NCI-H2081 treated with DMSO at 0.1 percent for 48 hours (cell line): ENCODE measurements around the gene LRRC18.

Experiments
- DNase-seq: peaks from one replicate; lab custom pipeline; 2025; lab: John Stamatoyannopoulos, UW

The LRRC18 gene

GRCh38 chr10:48907730-48908129, 31.9 kb downstream of the LRRC18 start:
- no peak for DNase-seq

GRCh38 chr10:48906841-48907240, 32.8 kb downstream of the LRRC18 start:
- no peak for DNase-seq

- no peak for DNase-seq
Observed at GRCh38 chr10:48905311-48905710, 34.3 kb downstream of the LRRC18 start.

GRCh38 chr10:48904861-48905260, 34.8 kb downstream of the LRRC18 start:
- DNase-seq = no peak

GRCh38 chr10:48903151-48903550, 36.5 kb downstream of the LRRC18 start:
- no peak for DNase-seq

- no peak for DNase-seq
Observed at GRCh38 chr10:48902096-48902495, 37.5 kb downstream of the LRRC18 start.

- no peak for DNase-seq
Observed at GRCh38 chr10:48901319-48901718, 38.3 kb downstream of the LRRC18 start.

GRCh38 chr10:48900371-48900801, 39.3 kb downstream of the LRRC18 start:
- no peak for DNase-seq

GRCh38 chr10:48899781-48900180, 39.9 kb downstream of the LRRC18 start:
- no peak for DNase-seq

GRCh38 chr10:48898426-48898825, 41.2 kb downstream of the LRRC18 start:
- no peak for DNase-seq

GRCh38 chr10:48897441-48897790, 42.2 kb downstream of the LRRC18 start:
- no peak for DNase-seq

GRCh38 chr10:48896756-48897440, 42.7 kb downstream of the LRRC18 start:
- no peak for DNase-seq

GRCh38 chr10:48895803-48896195, 43.8 kb downstream of the LRRC18 start:
- no peak for DNase-seq

- no peak for DNase-seq
Observed at GRCh38 chr10:48894911-48895802, 44.5 kb downstream of the LRRC18 start.

- no peak for DNase-seq
Observed at GRCh38 chr10:48890888-48891850, 48.5 kb downstream of the LRRC18 start.

- DNase-seq = no peak
Observed at GRCh38 chr10:48887982-48888381, 51.7 kb downstream of the LRRC18 start.

GRCh38 chr10:48885376-48885775, 54.3 kb downstream of the LRRC18 start:
- DNase-seq = no peak

GRCh38 chr10:48884179-48885045, 55.2 kb downstream of the LRRC18 start:
- DNase-seq = no peak

GRCh38 chr10:48883701-48884100, 55.9 kb downstream of the LRRC18 start:
- no peak for DNase-seq

- DNase-seq = no peak
Observed at GRCh38 chr10:48882881-48883280, 56.8 kb downstream of the LRRC18 start.

- no peak for DNase-seq
Observed at GRCh38 chr10:48881937-48882336, 57.7 kb downstream of the LRRC18 start.
